ENCODE measurements around the gene SKIDA1. TPM values are rescaled to one million over a fixed set of nuclear protein-coding genes. Genes with fewer than 3 reads are reported as not detected.

SKIDA1 gene
- total RNA-seq, 1 experiment from 2014 or later, result 0.34 TPM

- intact Hi-C loops (cut with micrococcal nuclease), result loop anchor here (5.0 kb wide), 1 partner anchor 358 kb away; no protein-coding TSS in a partner anchor
- H2AFZ ChIP-seq (ENCODE audit: low read depth, low read length, poor library complexity, severe bottlenecking), result peak overlapping the region; percentile 83
- H3K9me3 ChIP-seq (ENCODE audit: control insufficient read depth in 1 of 2, insufficient read depth in 1 of 2, low read depth in 1 of 2, low read length in 2 of 2), result no peaks in the 10 kb centered on the region
- ChIA-PET RAD21 (ENCODE audit: low non-redundant PET in 1 of 2, low total read pairs in 2 of 2, uncharacterized antibody in 2 of 2, unreplicated experiment in 2 of 2) (no interaction called here), CTCF (interaction anchor here (1.0 kb wide), 1 partner anchor 34 kb away, joined by 3 read pairs; no protein-coding TSS in a partner anchor), POLR2A (no interaction called here)
- no peak for DNase-seq (ENCODE audit: low read depth, low spot score)
- no peak overlapping the region for H3K4me3 ChIP-seq (replicated peaks in 1 of 2; ENCODE audit: low read depth in 1 of 2, low read length in 2 of 2)
- H3K79me2 ChIP-seq (ENCODE audit: insufficient read depth, low read length), result peaks cover 1% of the 10 kb centered on the region
- ATAC-seq, result no peak
- no peaks in the 10 kb centered on the region for H3K36me3 ChIP-seq (ENCODE audit: control insufficient read depth in 1 of 2, insufficient read depth in 2 of 2, low read length in 2 of 2)
- no peaks in the 10 kb centered on the region for H4K20me1 ChIP-seq (ENCODE audit: insufficient read depth)
- BruUV-seq (replicated peaks), result no TSS peak
- H3K27ac ChIP-seq (ENCODE audit: low read depth, low read length), result peak overlapping the region; percentile 91; the same call in 1 of the 2 replicates
- H3K27me3 ChIP-seq (ENCODE audit: insufficient read depth, low read length), result no peaks in the 10 kb centered on the region
- H3K4me2 ChIP-seq (ENCODE audit: low read length), result peak overlapping the region; percentile 88
- peak overlapping the region; percentile 86; the same call in 1 of the 2 replicates for H3K9ac ChIP-seq (ENCODE audit: low read length)
- H3K4me1 ChIP-seq (ENCODE audit: control insufficient read depth in 1 of 2, insufficient read depth in 2 of 2, low read length in 2 of 2), result peaks cover 20 to 71% of the 10 kb centered on the region in 2 experiments
- no peaks in the 10 kb centered on the region for H3K9me2 ChIP-seq (ENCODE audit: insufficient read depth)
- TF ChIP-seq ZNF274 (IDR thresholded peaks at IDR 0.05; ENCODE audit: low read depth, low read length), result no peak
Observed at GRCh38 chr10:21530168-21530567, 4.7 kb upstream of the SKIDA1 start.

- intact Hi-C loops (cut with micrococcal nuclease), result no loop called here
- no peak for ATAC-seq
- ChIA-PET CTCF (no interaction called here), RAD21 (ENCODE audit: low non-redundant PET in 1 of 2, low total read pairs in 2 of 2, uncharacterized antibody in 2 of 2, unreplicated experiment in 2 of 2) (no interaction called here), POLR2A (interaction anchor here (1.4 kb wide), 1 partner anchor 34 kb away, joined by 3 read pairs; no protein-coding TSS in a partner anchor)
- peak overlapping the region; percentile 86 for H3K9ac ChIP-seq (ENCODE audit: low read length)
- peak overlapping the region; percentile 91; the same call in 1 of the 2 replicates for H3K27ac ChIP-seq (ENCODE audit: low read depth, low read length)
- no TSS peak for BruUV-seq (replicated peaks)
- H3K36me3 ChIP-seq (ENCODE audit: control insufficient read depth in 1 of 2, insufficient read depth in 2 of 2, low read length in 2 of 2), result no peaks in the 10 kb centered on the region
- DNase-seq (ENCODE audit: low read depth, low spot score), result no peak
- peak overlapping the region; percentile 52 to 56 for H3K4me3 ChIP-seq (replicated peaks in 1 of 2; ENCODE audit: low read depth in 1 of 2, low read length in 2 of 2)
- no peaks in the 10 kb centered on the region for H3K9me3 ChIP-seq (ENCODE audit: control insufficient read depth in 1 of 2, insufficient read depth in 1 of 2, low read depth in 1 of 2, low read length in 2 of 2)
- peak overlapping the region; percentile 83 for H2AFZ ChIP-seq (ENCODE audit: low read depth, low read length, poor library complexity, severe bottlenecking)
- no peaks in the 10 kb centered on the region for H4K20me1 ChIP-seq (ENCODE audit: insufficient read depth)
- no peaks in the 10 kb centered on the region for H3K27me3 ChIP-seq (ENCODE audit: insufficient read depth, low read length)
- no peaks in the 10 kb centered on the region for H3K79me2 ChIP-seq (ENCODE audit: insufficient read depth, low read length)
- peaks cover 25 to 77% of the 10 kb centered on the region in 2 experiments for H3K4me1 ChIP-seq (ENCODE audit: control insufficient read depth in 1 of 2, insufficient read depth in 2 of 2, low read length in 2 of 2)
- H3K4me2 ChIP-seq (ENCODE audit: low read length), result peak overlapping the region; percentile 88
- no peaks in the 10 kb centered on the region for H3K9me2 ChIP-seq (ENCODE audit: insufficient read depth)
- TF ChIP-seq FOSL1 (IDR thresholded peaks at IDR 0.05; ENCODE audit: low read depth) (0 out of 2 replicates have a peak, but pooled peaks have one; percentile 4), EGR1 (IDR thresholded peaks at IDR 0.05; ENCODE audit: low read depth) (no peak)
Observed at GRCh38 chr10:21529032-21529910, 3.8 kb upstream of the SKIDA1 start.
